ENCODE measurements around the gene TMEM175.
"Not testable (repeated sequence)": the region's sequence is repeated elsewhere in the genome, so short reads cannot be mapped to it uniquely, and the experiment has no call there.

The TMEM175 gene

DNA sequence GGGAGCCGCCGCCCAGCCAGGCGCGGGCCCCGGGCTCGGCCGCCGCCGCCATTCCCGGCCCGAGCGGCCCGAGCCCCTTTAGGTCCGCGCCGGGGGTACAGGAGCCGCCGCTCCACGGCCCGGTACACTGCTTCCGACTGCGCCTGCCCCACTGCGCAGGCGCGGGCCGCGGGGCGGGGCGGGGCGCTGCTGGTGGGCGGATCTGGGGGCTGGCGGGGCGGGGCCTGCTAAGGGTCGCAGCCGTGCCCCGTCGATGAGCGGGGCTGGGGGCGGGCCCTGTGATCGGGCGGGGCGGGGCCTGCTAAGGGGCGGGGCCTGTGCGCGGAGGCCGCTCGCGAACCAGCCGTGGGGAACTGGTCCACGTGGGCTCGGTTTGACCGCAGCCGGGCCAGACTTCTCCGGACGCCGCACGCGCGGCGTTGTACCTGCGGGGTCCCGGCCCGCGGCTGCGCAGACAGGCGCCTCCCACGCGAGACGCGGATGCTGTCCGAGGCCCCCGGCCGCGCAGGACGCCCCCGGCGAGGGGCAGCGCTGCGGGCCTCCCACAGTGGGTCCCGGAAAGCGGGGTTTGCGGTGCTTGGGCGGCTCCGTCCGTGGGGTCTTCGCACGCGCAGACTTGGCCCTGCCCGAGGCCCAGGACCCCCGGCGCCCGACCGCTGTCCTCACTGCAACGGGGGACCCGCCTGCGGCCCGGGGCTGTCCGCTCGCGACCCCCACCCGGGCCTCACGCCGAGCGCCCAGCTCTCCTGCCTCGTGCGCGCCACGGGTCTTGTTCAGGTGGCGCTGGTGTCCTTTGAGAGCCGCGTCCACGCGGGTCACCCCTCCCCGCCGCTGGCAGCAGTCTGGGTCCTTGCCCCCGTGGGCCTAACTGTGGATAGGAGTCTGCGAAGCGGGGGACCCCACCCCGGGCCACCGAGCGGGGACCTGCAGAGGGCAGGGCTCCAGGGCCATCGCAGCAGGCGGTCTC lies 41.5 kb downstream of the TMEM175 start, which contains the start of gene DGKQ:
TSS of gene DGKQ (minus strand) at position 139 of the 967 bp plus-strand sequence. CDS start at position 52, 87 bp downstream.
- DNase-seq, result no peak

DNA sequence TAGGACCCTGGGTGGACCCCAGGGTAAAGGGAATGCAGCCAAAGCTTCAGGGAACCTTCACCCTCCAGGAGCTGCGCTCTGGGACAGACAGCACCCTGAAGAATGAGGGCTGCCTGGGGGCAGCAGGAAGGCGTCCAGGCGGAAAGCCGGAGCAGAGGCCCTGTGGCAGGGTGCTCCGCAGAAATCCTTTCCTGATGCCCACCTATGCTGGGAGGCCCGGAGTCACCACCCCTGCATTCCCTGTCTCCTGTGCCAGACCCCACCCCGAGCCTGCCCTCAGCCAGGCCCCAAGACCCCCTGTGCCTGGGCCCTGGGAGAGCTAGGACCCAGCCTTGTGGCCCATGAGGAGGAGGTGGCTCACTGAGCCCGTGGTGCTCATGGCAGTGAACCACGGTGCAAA lies 42.4 kb downstream of the TMEM175 start:
- no peak for DNase-seq

DNA sequence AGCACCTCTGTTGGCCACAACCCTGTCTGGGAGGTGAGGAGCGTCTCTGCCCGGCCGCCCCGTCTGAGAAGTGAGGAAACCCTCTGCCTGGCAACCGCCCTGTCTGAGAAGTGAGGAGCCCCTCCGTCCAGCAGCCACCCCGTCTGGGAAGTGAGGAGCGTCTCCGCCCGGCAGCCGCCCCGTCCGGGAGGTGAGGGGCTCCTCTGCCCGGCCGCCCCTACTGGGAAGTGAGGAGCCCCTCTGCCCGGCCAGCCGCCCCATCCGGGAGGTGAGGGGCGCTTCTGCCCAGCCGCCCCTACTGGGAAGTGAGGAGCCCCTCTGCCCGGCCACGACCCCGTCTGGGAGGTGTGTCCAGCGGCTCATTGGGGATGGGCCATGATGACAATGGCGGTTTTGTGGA lies 43.8 kb downstream of the TMEM175 start:
- not testable (repeated sequence) for DNase-seq

DNA sequence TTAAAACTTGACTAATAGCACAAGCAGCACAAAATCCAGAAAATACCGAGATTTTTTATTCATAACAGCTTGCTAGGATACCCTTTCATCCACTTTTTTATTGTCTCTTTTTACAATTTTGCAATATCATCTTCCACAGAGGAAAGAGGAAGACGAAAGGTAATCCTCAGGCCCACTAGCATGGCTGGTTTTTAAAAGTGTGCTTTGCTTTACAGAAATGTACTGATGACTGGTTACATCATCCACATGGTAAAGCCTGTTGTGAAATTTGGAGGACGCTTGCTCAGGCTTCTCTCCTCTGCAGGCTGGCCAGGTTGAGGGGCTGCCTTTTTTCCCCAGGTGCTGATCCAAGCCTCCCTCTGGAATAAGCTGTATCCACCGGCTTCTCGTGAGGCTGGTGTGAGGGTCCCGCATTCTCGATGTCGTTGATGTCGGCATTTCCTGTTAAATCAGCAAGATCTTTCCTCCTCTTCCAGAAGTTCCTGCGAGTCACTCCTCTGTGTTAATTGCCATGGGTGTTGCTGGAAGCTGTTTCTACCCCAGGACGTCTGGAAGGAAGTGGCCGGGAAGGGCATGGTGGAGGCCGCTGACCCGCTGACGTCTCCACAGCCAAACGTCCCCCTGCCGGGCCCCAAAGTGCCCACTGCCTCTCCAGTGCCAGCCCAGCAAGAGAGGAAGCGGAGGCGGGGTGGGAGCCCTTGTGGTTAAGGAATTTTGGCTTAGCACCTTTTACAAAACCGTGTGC lies 46.9 kb downstream of the TMEM175 start:
- DNase-seq, result no peak

DNA sequence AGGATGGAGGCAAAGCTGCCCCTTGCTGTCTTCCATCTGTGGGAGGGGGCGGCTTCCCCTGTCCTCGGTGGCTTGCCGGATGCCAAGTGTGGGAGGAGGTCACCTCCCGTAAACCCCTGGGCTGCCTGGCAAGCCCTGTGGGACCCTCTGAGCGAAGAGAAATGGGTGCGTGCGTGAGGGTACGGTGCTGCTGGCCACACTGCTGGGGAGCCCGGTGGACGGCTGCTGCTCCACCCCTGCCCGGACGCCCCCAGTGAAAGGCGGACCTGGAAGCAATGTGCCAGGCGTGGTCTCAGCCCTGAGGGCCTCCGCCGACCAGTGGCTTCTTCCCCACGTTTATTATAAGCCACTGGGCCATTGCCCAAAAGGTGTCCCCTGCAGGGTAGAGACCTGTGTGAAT lies 50.0 kb downstream of the TMEM175 start:
- no peak for DNase-seq

DNA sequence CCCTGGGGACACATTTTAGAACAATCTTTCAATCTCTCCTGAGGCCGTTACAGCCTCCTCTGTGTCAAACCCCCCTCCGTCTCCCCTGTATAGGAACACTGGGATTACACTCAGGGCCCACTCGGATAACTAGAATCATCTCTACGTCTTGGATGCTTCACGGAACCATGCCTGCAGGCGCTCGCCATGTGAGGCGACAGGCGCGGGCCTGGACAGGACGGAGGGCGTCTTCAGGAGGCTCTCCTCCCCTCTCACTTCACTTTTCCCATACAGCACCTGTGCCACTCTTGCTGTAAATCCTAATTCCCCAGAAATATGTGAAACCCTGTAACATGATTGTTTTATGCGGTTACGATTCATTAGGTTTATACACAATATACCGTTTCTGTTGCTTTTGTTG lies 50.6 kb downstream of the TMEM175 start:
- DNase-seq, result no peak

DNA sequence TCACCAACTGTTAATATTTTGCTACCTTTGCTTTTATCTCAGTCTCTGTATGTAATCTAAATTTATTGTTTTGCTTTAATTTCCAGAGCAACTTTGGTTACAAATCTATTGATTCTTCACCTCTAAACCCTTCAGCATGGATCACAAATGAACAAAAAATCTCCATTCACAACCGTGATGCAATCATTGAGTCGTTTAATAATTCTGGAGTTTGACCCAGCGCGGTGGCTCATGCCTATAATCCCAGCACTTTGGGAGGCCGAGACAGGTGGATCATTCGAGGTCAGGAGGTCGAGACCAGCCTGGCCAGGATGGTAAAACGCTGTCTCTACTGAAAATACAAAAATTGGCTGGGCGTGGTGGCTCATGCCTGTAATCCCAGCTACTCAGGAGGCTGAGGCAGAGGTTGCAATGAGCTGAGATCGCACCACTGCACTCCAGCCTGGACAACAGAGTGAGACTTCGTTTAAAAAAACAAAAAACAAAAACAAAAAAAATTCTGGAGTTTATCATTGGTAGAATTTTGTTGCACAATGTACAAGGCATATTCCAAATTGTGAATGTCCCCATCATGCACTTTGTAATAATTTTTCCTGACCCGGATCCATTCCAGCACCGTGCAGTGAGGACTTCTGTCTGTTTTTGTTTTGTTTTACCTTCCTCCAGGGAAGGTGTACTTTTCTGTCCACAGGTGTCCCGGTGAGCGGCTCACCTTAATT lies 52.2 kb downstream of the TMEM175 start:
- DNase-seq, result no peak

DNA sequence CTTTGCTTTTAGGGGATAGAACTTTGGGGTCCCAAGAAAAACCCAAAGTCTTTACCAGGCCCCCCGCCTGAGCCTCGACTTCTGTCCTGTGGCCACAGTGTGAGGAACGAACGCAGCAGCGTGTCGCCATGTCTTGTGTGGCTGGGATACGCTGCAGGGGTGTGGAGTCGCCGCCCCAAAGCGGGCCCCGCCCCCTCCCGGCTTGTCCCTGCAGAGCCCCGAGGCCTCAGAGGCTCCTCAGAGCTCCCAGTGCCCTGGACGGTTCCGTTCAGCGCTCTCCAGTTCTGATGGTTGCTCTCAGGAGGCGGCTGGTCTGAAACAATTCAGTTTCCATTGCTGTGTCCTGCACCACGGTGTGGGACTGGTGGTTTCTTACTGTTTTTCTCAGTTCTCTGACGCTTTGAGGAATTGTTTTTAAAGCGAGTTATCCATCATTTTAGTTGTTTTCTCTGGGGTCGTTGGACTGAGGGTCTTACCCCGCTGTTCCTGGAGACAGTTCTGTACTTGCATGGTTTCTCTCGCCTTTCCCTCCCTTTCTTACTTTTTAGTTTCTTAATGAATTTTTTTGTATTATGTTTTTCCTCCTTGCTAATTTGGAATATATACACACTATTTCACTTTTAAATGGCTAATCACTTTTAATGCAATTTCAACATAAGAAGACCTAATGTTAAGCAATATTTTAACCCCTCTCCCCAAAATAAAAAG lies 53.0 kb downstream of the TMEM175 start:
- DNase-seq, result no peak

DNA sequence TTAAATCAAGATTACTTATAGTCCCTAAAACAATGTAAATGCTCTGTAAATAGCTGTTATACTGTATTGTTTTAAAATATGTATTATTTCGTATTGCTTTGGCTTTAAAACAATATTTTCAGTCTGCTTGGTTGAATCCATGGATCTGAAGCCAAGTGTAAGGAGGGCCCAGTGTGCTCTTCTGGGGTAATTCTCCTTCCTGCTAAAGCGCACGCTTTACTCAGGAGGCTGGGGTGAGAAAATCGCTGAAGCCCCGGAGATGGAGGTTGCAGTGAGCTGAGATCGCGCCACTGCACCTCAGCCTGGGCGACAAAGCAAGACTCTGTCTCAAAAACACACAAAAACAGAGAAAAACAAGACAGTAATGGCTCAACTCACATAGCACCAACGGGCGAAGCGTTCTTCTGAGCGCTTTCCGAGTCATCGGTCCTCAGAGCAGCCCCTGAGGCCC lies 54.2 kb downstream of the TMEM175 start:
- no peak for DNase-seq

DNA sequence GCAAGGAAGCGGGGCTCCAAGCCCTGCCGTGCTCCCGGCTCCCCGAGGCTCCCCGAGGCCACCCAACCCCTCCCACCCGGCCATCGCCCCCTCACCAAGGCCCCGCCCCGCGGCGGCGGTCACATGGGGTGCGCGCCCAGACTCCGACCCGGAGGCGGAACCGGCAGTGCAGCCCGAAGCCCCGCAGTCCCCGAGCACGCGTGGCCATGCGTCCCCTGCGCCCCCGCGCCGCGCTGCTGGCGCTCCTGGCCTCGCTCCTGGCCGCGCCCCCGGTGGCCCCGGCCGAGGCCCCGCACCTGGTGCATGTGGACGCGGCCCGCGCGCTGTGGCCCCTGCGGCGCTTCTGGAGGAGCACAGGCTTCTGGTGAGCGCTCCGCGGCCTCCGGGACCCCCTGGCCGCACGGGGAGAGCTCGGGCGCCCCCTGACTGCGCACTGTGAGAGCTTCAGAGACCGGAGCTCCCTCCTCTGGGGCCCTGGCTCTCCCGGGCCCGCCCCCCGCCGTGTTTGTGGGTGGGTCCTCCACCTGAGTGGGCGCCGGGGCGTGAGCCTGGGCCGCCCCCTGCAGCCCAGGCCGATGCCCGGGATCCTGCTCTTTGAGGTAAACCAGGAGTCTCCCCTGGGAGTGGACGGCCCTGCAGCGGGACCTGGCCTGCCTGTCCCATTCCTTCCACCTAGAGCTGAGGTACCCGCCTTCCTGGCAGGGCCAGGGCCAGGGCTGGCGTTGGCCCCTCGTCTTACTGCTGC lies 54.8 kb downstream of the TMEM175 start, which contains the start of gene IDUA:
TSS of gene IDUA (plus strand) at position 166 of the 745 bp plus-strand sequence. CDS start at position 207, 41 bp downstream.
- DNase-seq, result no peak

DNA sequence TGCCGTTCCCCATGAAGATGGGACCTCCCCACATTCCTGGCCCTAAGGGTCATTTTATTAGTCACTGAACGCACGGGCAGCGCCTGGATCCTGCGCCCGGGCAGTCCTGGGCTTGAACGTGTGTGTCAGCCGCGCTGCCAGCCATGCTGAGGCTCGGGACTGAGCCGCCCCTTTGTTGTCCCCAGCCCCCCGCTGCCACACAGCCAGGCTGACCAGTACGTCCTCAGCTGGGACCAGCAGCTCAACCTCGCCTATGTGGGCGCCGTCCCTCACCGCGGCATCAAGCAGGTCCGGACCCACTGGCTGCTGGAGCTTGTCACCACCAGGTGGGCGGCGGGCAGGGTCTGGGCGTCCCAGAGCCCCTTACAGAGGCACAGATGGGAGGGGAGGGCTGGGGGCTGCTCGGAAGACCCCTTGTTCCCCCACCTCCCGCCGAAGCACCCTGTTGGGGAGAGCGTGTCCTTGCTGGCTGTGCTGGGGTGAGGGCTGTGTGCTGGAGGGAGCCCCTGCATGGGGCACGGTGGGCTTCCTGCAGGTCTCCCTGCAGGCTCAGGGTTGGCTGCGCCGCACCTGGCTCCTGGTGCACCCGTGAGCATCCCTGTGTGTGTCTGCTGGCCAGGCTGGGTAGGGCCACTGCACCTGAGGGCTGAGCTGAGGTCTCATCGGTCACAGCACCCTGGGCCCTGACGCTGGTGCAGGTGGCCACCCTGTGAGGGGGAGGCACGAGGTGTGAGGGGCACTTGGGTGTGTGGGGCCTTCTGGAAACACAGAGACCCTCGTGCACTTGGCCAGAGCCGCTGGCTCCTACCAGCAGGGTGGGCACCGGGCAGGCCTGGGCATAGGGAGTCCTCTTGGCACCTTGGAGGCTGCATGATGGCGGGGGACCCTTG lies 55.6 kb downstream of the TMEM175 start:
- DNase-seq, result no peak

DNA sequence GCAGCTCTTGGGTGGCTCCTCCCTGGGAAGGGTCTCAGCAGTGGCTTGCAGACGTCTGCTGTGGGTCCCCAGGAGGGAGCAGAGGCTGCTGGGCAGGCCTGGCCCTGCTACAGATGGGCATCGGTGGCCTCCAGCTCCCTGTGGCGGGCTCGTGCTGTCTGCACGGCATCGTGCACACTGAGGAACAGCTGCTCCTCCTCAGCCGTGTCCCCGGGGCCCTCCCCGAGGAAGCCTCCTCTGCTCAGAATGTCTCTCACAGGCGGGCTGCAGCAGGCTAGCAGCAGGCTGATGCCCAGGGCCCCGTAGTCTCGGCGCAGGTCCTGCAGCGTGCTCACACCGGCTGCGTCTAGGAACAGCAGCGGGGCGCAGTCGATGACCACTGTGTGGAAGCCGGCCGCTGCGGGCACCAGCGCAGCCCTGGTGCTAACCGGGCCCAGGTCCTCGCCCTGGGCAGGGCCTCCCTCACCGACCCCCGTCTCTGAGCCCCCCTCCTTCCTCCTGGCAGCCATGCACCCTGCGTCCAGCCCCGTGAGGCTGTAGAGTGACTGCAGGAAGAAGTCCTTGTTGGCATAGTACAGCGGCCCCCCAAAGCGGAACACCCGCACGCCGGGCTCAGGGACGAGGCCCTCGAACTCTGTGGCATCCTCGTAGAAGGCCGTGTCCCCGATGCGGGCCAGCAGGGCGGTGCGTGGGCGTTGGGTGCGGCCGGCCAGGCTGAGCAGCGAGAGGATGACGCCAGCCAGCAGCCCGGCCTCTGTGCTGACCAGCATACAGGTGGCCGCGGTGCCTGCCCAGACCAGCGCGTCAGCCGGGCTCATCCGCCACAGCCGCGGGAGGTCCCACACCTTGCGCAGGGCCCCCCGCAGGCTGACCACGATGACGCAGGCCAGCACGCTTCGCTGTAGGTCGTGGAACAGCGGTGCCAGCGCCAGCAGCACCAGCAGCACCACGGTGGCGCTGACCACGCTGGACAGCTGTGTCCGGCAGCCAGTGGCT lies 56.8 kb downstream of the TMEM175 start:
- no peak for DNase-seq

DNA sequence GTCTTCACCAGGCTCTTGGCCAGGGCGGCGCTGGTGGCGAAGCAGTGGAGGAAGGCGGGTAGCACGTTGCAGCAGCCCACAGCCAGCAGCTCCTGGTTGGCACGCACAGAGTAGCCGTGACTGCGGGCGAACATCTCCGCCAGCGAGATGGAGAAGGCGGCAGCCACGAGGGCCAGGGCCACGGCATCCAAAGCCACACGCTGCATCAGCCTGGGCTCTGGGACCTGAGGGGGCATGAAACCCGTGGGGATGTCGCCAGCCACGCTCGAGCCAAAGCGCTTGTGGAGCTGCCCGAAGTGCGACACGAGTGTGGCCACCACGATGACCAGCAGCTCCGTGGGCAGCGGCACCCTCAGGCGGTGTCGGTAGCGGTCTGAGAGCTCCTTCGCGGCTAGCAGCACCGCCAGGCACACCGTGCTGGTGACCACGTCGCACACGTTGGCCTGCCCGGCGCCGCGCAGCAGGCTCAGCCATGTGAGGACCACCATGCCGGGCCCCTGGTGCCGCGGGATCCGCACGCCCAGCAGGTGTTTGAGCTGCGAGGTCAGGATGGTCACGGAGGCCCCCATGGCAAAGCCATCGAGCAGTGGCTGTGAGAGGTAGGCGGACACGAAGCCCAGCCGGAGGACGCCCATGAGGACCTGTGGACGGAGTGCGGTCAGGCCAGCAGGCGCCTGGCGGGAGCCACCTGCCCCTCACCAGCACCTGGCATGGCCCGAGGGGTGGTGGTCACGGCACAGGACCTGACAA lies 57.6 kb downstream of the TMEM175 start:
- DNase-seq, result no peak

DNA sequence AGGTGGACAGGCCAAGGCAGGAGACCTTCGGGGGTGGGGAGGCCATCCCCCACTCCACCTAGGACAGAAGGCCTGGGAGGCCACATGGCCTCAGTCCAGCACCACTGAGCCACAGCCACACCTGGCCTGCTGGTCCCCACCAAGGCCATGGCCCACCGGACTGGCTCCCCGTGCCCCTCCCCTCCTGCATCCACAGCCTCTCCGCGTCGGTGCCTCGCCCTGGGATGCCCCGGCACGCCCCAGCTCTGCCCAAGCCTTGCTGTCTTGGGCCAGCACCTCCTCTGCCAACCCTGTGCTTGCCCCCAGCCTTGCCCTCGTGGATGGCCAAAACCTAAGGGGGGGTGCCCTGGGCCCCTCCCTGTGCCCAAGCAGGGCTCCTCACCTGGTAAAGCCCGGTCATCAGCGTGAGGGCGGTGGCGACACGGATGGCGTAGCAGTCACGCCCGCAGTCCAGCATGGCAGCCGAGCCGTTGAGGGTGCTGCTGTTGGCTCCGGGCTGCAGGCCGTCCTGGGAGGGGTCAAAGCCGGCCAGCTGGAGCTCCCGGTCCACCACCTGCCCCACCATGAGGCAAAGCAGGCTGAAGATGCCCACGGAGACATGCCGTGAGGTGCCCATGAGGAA lies 58.6 kb downstream of the TMEM175 start:
- DNase-seq, result no peak

DNA sequence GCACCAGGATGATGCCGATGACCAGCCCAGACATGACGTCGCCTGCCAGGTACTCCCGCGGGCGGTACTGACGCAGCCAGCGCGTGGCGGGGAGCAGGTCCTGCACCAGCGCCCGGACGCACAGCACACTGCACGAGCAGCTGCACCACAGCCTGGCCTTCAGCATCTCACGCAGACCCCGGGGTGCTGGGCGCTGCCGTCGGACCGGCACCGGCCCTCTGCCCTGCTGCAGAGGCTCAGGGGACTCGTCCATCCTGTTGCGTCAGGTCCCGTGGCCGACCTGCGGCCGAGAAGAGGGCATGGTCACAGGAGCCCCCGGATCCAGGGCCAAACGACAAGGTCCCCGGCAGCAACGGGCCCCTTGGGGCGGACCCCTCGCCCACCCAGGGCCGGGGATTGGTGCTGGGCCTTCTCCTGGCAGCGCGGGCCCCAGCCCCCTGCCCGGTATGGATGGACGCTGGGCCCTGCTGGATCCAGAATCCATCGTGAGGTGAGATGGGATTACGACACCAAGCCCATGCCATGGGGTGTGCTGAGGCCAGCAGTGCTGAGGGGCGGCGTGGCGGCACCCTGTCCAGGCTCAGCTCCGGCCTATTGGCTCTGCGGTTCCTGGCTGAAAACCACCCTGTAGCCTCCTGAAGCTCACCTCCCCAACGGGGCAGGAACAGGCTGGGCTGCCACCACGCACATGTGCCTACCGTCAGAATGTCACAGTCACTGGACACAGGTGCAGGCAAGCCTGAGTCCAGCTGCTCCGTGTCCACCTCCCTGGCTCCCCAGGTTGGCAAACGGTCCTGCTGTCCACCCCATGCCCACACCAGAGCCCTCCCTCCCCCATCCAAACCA lies 59.4 kb downstream of the TMEM175 start:
- DNase-seq, result no peak

DNA sequence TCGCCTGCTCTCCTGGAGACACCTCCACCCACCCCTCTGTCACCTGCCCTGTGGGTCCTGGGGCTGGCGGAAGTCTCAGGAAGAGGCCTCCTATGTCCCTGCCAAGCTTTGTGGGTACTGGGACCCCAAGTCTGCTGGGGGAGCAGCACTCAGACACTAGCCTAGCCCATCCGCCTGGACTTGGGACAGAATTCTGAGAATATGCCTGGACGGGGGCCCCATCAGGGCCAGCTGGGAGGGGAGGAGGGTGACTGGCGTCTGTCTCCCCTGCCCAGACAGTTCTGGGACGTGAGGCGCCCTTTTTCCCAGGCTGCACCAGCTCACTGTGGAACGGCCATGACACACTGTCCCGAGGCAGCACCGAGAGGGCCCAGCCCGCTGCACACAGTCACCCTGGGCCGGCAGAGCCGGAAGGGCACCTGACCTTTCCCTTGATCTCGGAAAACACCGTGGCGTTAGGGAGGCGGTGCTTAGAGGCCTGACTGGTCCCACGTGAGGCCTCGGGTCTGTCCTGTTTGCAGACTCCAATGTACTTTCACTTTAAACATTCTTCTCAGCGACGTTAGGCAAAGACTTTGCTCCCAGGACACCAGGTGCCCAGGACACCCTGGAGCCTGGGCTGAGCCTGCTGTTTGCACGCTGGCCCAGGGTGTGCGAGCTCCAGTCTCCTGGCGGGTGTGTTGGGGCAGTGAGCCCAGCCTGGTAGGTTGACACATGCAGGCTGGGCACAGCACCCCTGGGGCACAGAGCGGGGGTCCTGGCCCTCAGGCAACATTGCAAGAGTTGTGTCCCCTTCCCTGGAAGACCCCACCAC lies 60.2 kb downstream of the TMEM175 start:
- DNase-seq, result no peak

Data from NCI-H187 treated with DMSO at 0.1 percent for 48 hours (cell line).